Trophoblast cell (in vitro differentiated cells and primary cell): ENCODE results near the gene MAPK13.

Experiments
- DNase-seq, 2 donors: peaks; one replicate each; pipeline ENCODE4 v3.0.0-alpha.2; 2016
- H2AFZ ChIP-seq: 2 replicates; pipeline ENCODE4 v1.6.1; 2013; ENCODE audit warnings: low read length, moderate library complexity, mild to moderate bottlenecking; ENCODE audit not compliant: insufficient read depth, poor library complexity
- H2AK5ac ChIP-seq: 2 replicates; pipeline ENCODE4 v1.6.1; 2013; ENCODE audit warnings: mild to moderate bottlenecking, low read length
- H2BK120ac ChIP-seq: 2 replicates; pipeline ENCODE4 v1.6.1; 2013; ENCODE audit warnings: low read length, mild to moderate bottlenecking, moderate library complexity; ENCODE audit not compliant: insufficient read depth, poor library complexity
- H2BK12ac ChIP-seq: 2 replicates; pipeline ENCODE4 v1.6.1; 2013; ENCODE audit warnings: mild to moderate bottlenecking, low read length, moderate library complexity
- H2BK5ac ChIP-seq: 2 replicates; pipeline ENCODE4 v1.6.1; 2013; ENCODE audit warnings: low read length, low read depth, moderate library complexity, mild to moderate bottlenecking; ENCODE audit not compliant: poor library complexity
- H3K14ac ChIP-seq: 2 replicates; pipeline ENCODE4 v1.6.1; 2013; ENCODE audit warnings: mild to moderate bottlenecking, low read length
- H3K18ac ChIP-seq: 2 replicates; pipeline ENCODE4 v1.6.1; 2013; ENCODE audit warnings: mild to moderate bottlenecking, low read length
- H3K23ac ChIP-seq: 2 replicates; pipeline ENCODE4 v1.6.1; 2013; ENCODE audit warnings: low read length
- H3K27ac ChIP-seq: 2 replicates; pipeline ENCODE4 v1.5.1; 2013; ENCODE audit warnings: low read depth, mild to moderate bottlenecking, inconsistent platforms, low read length, moderate library complexity
- H3K27me3 ChIP-seq: 2 replicates; pipeline ENCODE4 v1.6.1; 2013; ENCODE audit warnings: inconsistent platforms, mild to moderate bottlenecking, low read length, moderate library complexity; ENCODE audit not compliant: insufficient read depth
- H3K36me3 ChIP-seq, 2 experiments: 1 replicate in 1 of 2; 2 replicates in 1 of 2; pipeline ENCODE4 v1.6.1; 2013; ENCODE audit warnings: low read length in 2 of 2, mild to moderate bottlenecking in 2 of 2, moderate library complexity in 1 of 2; ENCODE audit not compliant: insufficient read depth in 2 of 2, control insufficient read depth in 1 of 2
- H3K4ac ChIP-seq: 2 replicates; pipeline ENCODE4 v1.6.1; 2013; ENCODE audit warnings: low read depth, mild to moderate bottlenecking, low read length, moderate library complexity
- H3K4me1 ChIP-seq, 2 experiments: 1 replicate in 1 of 2; 2 replicates in 1 of 2; pipeline ENCODE4 v1.6.1; 2013; ENCODE audit warnings: low read length in 2 of 2, mild to moderate bottlenecking in 2 of 2, moderate library complexity in 1 of 2; ENCODE audit not compliant: insufficient read depth in 2 of 2, control insufficient read depth in 1 of 2
- H3K4me2 ChIP-seq: 2 replicates; pipeline ENCODE4 v1.6.1; 2013; ENCODE audit warnings: inconsistent platforms, mild to moderate bottlenecking, low read length, moderate library complexity
- H3K4me3 ChIP-seq: 2 replicates; pipeline ENCODE4 v1.5.1; 2013; ENCODE audit warnings: mild to moderate bottlenecking, low read depth, low read length, inconsistent platforms
- H3K79me1 ChIP-seq: one replicate; pipeline ENCODE4 v1.6.1; 2013; ENCODE audit warnings: low read length
- H3K79me2 ChIP-seq: 2 replicates; pipeline ENCODE4 v1.6.1; 2013; ENCODE audit warnings: low read length, mild to moderate bottlenecking; ENCODE audit not compliant: control insufficient read depth, insufficient read depth, poor library complexity
- H3K9ac ChIP-seq: 2 replicates; pipeline ENCODE4 v1.6.1; 2013; ENCODE audit warnings: mild to moderate bottlenecking, low read length
- H3K9me3 ChIP-seq: 2 replicates; pipeline ENCODE4 v1.6.1; 2013; ENCODE audit warnings: low read depth, mild to moderate bottlenecking, control low read depth, inconsistent platforms, low read length; ENCODE audit not compliant: insufficient read depth
- H4K12ac ChIP-seq: 2 replicates; pipeline ENCODE4 v1.6.1; 2013; ENCODE audit warnings: low read depth, mild to moderate bottlenecking, low read length, moderate library complexity
- H4K8ac ChIP-seq: 2 replicates; pipeline ENCODE4 v1.6.1; 2013; ENCODE audit warnings: low read depth, mild to moderate bottlenecking, low read length, moderate library complexity
- H4K91ac ChIP-seq: one replicate; pipeline ENCODE4 v1.6.1; 2013; ENCODE audit warnings: low read depth, mild to moderate bottlenecking, low read length, moderate library complexity
- WGBS: extraction: QIAGEN DNeasy Blood & Tissue Kit; methylation state at CpG from one replicate; pipeline ENCODE4 v1.1.7; 2013; ENCODE audit warnings: missing lambda C conversion rate; ENCODE audit not compliant: insufficient read length, insufficient coverage; ENCODE audit errors: extremely low coverage; 5-methylcytosine and 5-hydroxymethylcytosine counted together

MAPK13 gene

GRCh38 chr6:36132246-36132895 lies 2.1 kb downstream of the MAPK13 start:
- H3K36me3 ChIP-seq = peaks cover 0 to 2% of the 10 kb centered on the region in 2 experiments
- H3K27me3 ChIP-seq = no peaks in the 10 kb centered on the region
- peaks cover 3% of the 10 kb centered on the region for H3K9me3 ChIP-seq
- H2BK5ac ChIP-seq = no peak overlapping the region
- no peak overlapping the region for H3K18ac ChIP-seq
- peaks cover 5% of the 10 kb centered on the region for H3K79me1 ChIP-seq
- no peak overlapping the region for H2AFZ ChIP-seq
- no peak overlapping the region for H3K9ac ChIP-seq
- no peak overlapping the region for H3K14ac ChIP-seq
- no peaks in the 10 kb centered on the region for H3K79me2 ChIP-seq
- H2BK120ac ChIP-seq = no peak overlapping the region
- H2BK12ac ChIP-seq = no peak overlapping the region
- no peak overlapping the region for H2AK5ac ChIP-seq
- no peak overlapping the region for H4K12ac ChIP-seq
- WGBS = no CpG with 5 or more reads among the region's 5 CpGs
- no peak for DNase-seq
- H3K23ac ChIP-seq = no peak overlapping the region
- H4K8ac ChIP-seq = no peak overlapping the region
- no peak overlapping the region for H3K4ac ChIP-seq
- H3K4me3 ChIP-seq = no peak overlapping the region
- no peak overlapping the region for H3K27ac ChIP-seq
- H3K4me1 ChIP-seq = peaks cover 22% of the 10 kb centered on the region in 2 experiments
- H4K91ac ChIP-seq = no peak overlapping the region
- no peak overlapping the region for H3K4me2 ChIP-seq

- Histone ChIP-seq H3K27me3 (no peaks in the 10 kb centered on the region), H4K91ac (no peak overlapping the region), H3K27ac (no peak overlapping the region), H3K4me3 (no peak overlapping the region), H3K18ac (no peak overlapping the region), H3K9me3 (peaks cover 3% of the 10 kb centered on the region), H3K79me2 (no peaks in the 10 kb centered on the region), H3K23ac (no peak overlapping the region), H2AK5ac (no peak overlapping the region), H4K12ac (no peak overlapping the region), H2BK120ac (no peak overlapping the region), H3K36me3 (peaks cover 0 to 2% of the 10 kb centered on the region in 2 experiments), H2BK5ac (no peak overlapping the region), H3K79me1 (peaks cover 5% of the 10 kb centered on the region), H3K4me1 (peaks cover 16 to 18% of the 10 kb centered on the region in 2 experiments), H4K8ac (no peak overlapping the region), H3K14ac (no peak overlapping the region), H3K4ac (no peak overlapping the region), H3K9ac (no peak overlapping the region), H2BK12ac (no peak overlapping the region), H2AFZ (no peak overlapping the region), H3K4me2 (no peak overlapping the region)
- WGBS = no CpG with 5 or more reads among the region's 4 CpGs
- no peak for DNase-seq
Observed at GRCh38 chr6:36133148-36133547, 2.8 kb downstream of the MAPK13 start.

- no peak overlapping the region for H2BK12ac ChIP-seq
- no peak overlapping the region for H3K4me2 ChIP-seq
- no peak overlapping the region for H3K27ac ChIP-seq
- H2BK120ac ChIP-seq = no peak overlapping the region
- no peak overlapping the region for H3K14ac ChIP-seq
- H3K27me3 ChIP-seq = no peaks in the 10 kb centered on the region
- peaks cover 5% of the 10 kb centered on the region for H3K79me1 ChIP-seq
- H2AK5ac ChIP-seq = no peak overlapping the region
- no peak overlapping the region for H2BK5ac ChIP-seq
- H3K4me1 ChIP-seq = peaks cover 16 to 18% of the 10 kb centered on the region in 2 experiments
- H3K9ac ChIP-seq = no peak overlapping the region
- H3K9me3 ChIP-seq = peaks cover 5% of the 10 kb centered on the region
- H4K12ac ChIP-seq = no peak overlapping the region
- no peak overlapping the region for H3K4me3 ChIP-seq
- no CpG with 5 or more reads among the region's 4 CpGs for WGBS
- no peak overlapping the region for H4K91ac ChIP-seq
- H2AFZ ChIP-seq = no peak overlapping the region
- H3K79me2 ChIP-seq = no peaks in the 10 kb centered on the region
- H3K4ac ChIP-seq = no peak overlapping the region
- H3K36me3 ChIP-seq = peaks cover 0 to 5% of the 10 kb centered on the region in 2 experiments
- DNase-seq = no peak
- no peak overlapping the region for H3K23ac ChIP-seq
- no peak overlapping the region for H4K8ac ChIP-seq
- H3K18ac ChIP-seq = no peak overlapping the region
Observed at GRCh38 chr6:36133912-36134311, 3.6 kb downstream of the MAPK13 start.

- H2BK12ac ChIP-seq = no peak overlapping the region
- no peak overlapping the region for H2BK120ac ChIP-seq
- no peak overlapping the region for H2BK5ac ChIP-seq
- no peaks in the 10 kb centered on the region for H3K79me2 ChIP-seq
- peaks cover 5% of the 10 kb centered on the region for H3K9me3 ChIP-seq
- H2AK5ac ChIP-seq = no peak overlapping the region
- peaks cover 14 to 16% of the 10 kb centered on the region in 2 experiments for H3K4me1 ChIP-seq
- H3K27ac ChIP-seq = no peak overlapping the region
- no peak overlapping the region for H3K4me3 ChIP-seq
- H3K9ac ChIP-seq = no peak overlapping the region
- no peak overlapping the region for H2AFZ ChIP-seq
- WGBS = no CpG with 5 or more reads among the region's 13 CpGs
- no peak overlapping the region for H3K4me2 ChIP-seq
- no peak overlapping the region for H3K23ac ChIP-seq
- H3K27me3 ChIP-seq = no peaks in the 10 kb centered on the region
- peaks cover 5% of the 10 kb centered on the region for H3K79me1 ChIP-seq
- H4K12ac ChIP-seq = no peak overlapping the region
- no peak overlapping the region for H3K14ac ChIP-seq
- no peak overlapping the region for H4K8ac ChIP-seq
- no peak overlapping the region for H3K4ac ChIP-seq
- no peak overlapping the region for H4K91ac ChIP-seq
- H3K36me3 ChIP-seq = peaks cover 0 to 5% of the 10 kb centered on the region in 2 experiments
- no peak overlapping the region for H3K18ac ChIP-seq
- DNase-seq = no peak
Observed at GRCh38 chr6:36135053-36135731, 4.9 kb downstream of the MAPK13 start.
